Coronary artery (tissue), 2 donors: Measurements from ENCODE around the gene DHX36.

Experiments
- DNase-seq: peaks from one replicate; pipeline ENCODE4 v3.0.0-alpha.2; 2017; ENCODE audit warnings: low spot score
- H3K27ac ChIP-seq, 2 donors: fragments of 200-600 bp; sonication (generic); one replicate each; pipeline ENCODE4 v1.5.1; 2016 to 2019
- H3K4me3 ChIP-seq: fragments of 200-600 bp; sonication (generic); 2 replicates; pipeline ENCODE4 v1.5.1; 2016; ENCODE audit warnings: mild to moderate bottlenecking, moderate library complexity
- TF ChIP-seq, protein P1 (sequence below): fragments of 200-600 bp; sonication (generic); IDR thresholded peaks from one replicate; pipeline ENCODE4 v1.5.1; 2019; ENCODE audit warnings: antibody characterized with exemption

Gene DHX36, protein sequence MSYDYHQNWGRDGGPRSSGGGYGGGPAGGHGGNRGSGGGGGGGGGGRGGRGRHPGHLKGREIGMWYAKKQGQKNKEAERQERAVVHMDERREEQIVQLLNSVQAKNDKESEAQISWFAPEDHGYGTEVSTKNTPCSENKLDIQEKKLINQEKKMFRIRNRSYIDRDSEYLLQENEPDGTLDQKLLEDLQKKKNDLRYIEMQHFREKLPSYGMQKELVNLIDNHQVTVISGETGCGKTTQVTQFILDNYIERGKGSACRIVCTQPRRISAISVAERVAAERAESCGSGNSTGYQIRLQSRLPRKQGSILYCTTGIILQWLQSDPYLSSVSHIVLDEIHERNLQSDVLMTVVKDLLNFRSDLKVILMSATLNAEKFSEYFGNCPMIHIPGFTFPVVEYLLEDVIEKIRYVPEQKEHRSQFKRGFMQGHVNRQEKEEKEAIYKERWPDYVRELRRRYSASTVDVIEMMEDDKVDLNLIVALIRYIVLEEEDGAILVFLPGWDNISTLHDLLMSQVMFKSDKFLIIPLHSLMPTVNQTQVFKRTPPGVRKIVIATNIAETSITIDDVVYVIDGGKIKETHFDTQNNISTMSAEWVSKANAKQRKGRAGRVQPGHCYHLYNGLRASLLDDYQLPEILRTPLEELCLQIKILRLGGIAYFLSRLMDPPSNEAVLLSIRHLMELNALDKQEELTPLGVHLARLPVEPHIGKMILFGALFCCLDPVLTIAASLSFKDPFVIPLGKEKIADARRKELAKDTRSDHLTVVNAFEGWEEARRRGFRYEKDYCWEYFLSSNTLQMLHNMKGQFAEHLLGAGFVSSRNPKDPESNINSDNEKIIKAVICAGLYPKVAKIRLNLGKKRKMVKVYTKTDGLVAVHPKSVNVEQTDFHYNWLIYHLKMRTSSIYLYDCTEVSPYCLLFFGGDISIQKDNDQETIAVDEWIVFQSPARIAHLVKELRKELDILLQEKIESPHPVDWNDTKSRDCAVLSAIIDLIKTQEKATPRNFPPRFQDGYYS

DNA sequence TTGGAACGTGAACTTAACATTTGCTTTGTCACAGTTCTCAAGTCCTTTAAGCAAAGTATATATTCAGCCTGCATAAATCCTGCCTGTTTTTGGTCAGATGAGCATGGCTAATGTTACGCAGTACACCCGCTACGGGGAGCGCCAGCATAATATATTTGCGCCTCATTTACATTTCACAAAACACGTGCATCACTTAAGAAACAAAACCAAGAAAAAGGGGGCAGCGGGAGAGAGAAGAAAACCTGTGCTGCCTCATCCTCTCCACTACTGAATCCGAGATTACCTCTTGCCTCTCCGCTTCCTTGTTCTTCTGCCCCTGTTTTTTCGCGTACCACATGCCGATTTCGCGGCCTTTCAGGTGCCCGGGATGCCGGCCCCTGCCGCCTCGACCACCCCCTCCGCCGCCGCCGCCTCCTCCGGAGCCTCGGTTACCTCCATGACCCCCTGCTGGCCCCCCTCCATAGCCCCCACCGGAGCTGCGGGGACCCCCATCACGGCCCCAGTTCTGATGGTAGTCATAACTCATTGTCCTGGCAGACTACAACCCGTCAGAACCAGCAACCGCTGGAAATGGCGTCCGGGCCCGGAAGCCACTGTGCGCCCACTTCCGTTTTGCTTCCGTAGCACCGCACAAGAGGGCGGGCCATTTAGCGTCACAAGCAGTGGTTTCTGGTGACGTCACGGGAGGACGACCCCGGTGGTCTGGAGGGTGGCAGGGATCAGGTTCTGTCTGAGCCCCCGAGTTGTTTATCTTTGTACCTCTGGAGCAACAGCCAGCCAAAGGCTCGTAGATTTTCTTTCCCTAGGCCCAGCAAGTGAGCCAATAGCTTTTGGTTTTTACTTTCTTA lies at the start of gene DHX36:
TSS of gene DHX36 (minus strand) at position 597 of the 848 bp plus-strand sequence. CDS start at position 526, 71 bp downstream.
- peak; percentile 93 for DNase-seq
- H3K4me3 ChIP-seq, result peak within 1 kb of the TSS; percentile 88
- H3K27ac ChIP-seq, result peak within 1 kb of the TSS; percentile 84 to 91
- TF ChIP-seq, protein P1, sequence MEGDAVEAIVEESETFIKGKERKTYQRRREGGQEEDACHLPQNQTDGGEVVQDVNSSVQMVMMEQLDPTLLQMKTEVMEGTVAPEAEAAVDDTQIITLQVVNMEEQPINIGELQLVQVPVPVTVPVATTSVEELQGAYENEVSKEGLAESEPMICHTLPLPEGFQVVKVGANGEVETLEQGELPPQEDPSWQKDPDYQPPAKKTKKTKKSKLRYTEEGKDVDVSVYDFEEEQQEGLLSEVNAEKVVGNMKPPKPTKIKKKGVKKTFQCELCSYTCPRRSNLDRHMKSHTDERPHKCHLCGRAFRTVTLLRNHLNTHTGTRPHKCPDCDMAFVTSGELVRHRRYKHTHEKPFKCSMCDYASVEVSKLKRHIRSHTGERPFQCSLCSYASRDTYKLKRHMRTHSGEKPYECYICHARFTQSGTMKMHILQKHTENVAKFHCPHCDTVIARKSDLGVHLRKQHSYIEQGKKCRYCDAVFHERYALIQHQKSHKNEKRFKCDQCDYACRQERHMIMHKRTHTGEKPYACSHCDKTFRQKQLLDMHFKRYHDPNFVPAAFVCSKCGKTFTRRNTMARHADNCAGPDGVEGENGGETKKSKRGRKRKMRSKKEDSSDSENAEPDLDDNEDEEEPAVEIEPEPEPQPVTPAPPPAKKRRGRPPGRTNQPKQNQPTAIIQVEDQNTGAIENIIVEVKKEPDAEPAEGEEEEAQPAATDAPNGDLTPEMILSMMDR, result no peak

DNA sequence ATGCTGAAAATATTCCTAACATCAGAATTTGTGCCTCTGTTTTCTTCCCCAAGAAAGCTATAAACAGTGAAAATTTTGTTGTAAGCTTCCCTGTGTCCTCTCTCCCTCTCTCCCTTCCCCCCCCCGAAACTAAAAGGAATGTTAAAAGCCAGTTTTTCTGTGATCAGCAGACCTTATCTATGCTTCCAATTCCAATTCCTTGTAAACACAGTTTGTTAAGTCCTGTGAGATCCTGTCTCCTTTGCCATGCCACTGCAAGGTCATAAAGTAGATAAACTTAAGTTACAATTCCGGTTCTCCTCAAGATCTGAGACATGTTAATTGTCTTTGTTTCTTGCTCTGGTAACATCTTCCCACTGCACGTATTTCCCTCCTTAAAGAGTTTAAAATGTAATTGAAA lies 42.9 kb upstream of the DHX36 start:
- TF ChIP-seq, protein P1, result no peak
- no peak overlapping the region for H3K4me3 ChIP-seq
- H3K27ac ChIP-seq, result no peak overlapping the region
- no peak for DNase-seq

DNA sequence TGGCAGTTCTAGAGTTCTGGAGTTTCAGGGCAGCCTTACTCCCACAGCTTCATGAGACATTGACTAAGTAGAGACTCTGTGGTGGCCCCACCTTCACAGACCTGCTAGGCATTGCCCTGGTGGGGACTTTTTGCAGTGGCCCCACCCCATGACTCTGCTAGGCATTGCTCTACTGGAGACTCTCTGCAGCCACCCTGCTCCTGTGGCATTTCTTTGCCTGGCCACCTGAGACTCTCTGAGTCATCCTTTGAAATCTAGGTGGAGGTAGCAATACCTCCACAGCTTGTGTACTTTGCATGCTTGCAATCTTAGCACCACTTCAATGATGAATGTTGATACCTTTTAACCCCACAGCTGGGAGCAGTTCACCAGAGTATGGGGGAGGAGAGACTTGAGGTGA lies 40.6 kb upstream of the DHX36 start:
- TF ChIP-seq, protein P1, result no peak
- H3K4me3 ChIP-seq, result no peak overlapping the region
- no peak overlapping the region for H3K27ac ChIP-seq
- DNase-seq, result no peak

DNA sequence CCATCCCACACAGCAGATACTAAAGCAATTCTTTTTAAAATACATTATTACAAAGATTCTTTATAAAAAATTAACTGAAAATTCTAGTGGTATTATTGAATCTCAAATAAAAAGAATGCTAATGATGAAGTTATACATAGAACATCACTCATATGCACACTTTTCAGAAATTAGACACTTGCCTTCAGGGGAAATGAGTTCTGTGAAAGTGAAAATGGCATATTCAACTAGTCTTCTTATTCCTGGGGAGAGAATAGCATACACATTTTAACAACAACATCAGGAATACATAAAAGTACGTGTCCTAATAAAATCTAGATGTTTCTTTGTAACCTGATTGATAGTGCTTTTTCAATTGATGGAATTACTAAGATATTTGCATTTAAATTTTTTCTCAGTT lies 36.8 kb upstream of the DHX36 start:
- H3K27ac ChIP-seq, result no peak overlapping the region
- TF ChIP-seq, protein P1, result no peak
- no peak overlapping the region for H3K4me3 ChIP-seq
- DNase-seq, result no peak

DNA sequence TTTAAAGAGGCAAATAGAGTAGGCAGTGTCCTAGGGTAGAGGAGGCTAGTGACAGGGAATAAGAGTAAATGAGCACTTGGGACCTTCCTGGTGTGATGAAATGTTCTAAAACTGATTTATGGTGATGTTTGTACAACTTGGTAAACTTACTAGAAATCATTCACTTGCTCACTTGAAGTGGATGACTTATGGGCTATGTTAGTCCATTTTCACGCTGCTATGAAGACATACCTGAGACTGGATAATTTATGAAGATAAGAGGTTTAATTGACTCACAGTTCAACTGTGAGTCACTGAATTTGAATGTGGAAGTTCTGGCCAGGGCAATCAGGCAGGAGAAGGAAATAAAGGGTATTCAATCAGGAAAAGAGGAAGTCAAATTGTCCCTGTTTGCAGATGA lies 31.7 kb upstream of the DHX36 start:
- Histone ChIP-seq H3K4me3 (no peak overlapping the region), H3K27ac (no peak overlapping the region)
- TF ChIP-seq, protein P1, result no peak

DNA sequence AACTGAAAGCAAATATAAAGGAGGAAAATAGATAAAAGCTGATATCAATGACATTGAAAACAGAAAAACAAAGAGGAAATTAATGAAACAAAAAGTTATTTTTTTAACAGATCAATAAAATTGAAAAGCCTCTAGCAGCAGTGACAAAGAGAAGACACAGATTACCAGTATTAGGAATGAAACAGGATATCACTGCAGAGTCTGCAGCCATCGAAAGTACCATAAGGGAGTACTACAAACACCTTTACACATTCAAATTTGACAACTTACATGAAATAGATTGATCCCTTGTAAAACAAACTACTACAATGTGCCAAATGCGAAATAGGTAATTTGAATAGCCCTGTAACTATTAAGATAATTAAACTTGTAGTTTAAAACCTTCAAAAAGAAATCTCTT lies 24.9 kb upstream of the DHX36 start:
- Histone ChIP-seq H3K27ac (no peak overlapping the region), H3K4me3 (no peak overlapping the region)
- TF ChIP-seq, protein P1, result no peak
- DNase-seq, result no peak

More for the DNA sequence above, 31.7 kb upstream of the DHX36 start:
- no peak for DNase-seq
